ENCODE measurements around the gene FNBP1L. TPM values are rescaled to one million over a fixed set of nuclear protein-coding genes. Genes with fewer than 3 reads are reported as not detected.
A peak's percentile ranks its signal among the peaks of the same experiment; 100 is the strongest.

FNBP1L gene
- total RNA-seq, 4 donors from 2014 or later: 9.6 to 23.1 (median 15.5) TPM

DNA sequence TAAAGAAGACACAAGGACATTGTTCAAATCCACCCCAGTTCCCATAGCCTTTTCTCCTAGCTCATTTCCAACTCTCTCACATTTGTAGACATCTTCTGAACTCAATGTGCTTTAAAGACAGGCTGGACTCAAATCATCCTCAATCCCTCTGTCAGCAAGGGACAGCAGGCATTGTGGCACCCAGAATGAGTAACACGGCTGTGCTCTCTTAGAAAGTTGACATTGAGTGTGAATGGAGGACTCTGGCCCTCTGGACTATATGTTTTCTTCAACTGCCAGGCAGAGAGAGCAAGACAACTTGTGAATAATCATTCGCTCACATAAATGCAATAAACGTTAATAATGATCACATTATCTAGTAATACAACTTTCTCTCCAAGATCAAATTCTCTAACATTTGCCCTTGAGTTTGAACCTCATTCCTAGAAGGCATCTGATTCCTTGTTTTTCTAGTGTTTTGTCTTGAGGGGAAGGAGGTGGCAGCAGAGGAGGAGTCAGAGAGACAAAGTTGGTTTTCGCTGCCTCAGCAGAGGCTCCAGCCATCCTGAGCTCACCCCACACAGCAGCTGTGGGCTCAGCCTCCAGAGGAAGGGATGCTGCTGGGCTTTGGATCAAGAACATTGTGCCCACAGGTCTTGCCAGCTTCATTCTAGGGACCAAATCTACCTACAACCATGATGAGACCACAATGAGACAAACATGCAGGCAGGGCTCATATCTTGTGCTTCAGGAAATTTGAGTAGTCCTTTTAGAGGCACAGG is 148.6 kb downstream of the FNBP1L start:
- Histone ChIP-seq H3K4me1 (peaks cover 89 to 94% (median 92%) of the 10 kb centered on the region in 4 donors), H3K36me3 (peaks cover 0 to 8% (median 3%) of the 10 kb centered on the region in 4 donors), H3K27me3 (no peaks in the 10 kb centered on the region), H3K27ac (replicated peaks in 1 of 4) (peak overlapping the region; percentile 52 to 65 (median 60)), H3K9me3 (no peaks in the 10 kb centered on the region), H3K4me3 (no peak overlapping the region)
- no peak for DNase-seq (ENCODE audit: extremely low spot score)
- intact Hi-C loops (cut with DNase I): no loop called here
- 63% methylated on average over 4 of the region's 4 CpGs for WGBS
- TF ChIP-seq POLR2A (IDR thresholded peaks at IDR 0.05; ENCODE audit: low read depth) (no peak), POLR2AphosphoS5 (IDR thresholded peaks at IDR 0.05) (no peak), EP300 (IDR thresholded peaks at IDR 0.05) (no peak)
- TF ChIP-seq, protein P1, sequence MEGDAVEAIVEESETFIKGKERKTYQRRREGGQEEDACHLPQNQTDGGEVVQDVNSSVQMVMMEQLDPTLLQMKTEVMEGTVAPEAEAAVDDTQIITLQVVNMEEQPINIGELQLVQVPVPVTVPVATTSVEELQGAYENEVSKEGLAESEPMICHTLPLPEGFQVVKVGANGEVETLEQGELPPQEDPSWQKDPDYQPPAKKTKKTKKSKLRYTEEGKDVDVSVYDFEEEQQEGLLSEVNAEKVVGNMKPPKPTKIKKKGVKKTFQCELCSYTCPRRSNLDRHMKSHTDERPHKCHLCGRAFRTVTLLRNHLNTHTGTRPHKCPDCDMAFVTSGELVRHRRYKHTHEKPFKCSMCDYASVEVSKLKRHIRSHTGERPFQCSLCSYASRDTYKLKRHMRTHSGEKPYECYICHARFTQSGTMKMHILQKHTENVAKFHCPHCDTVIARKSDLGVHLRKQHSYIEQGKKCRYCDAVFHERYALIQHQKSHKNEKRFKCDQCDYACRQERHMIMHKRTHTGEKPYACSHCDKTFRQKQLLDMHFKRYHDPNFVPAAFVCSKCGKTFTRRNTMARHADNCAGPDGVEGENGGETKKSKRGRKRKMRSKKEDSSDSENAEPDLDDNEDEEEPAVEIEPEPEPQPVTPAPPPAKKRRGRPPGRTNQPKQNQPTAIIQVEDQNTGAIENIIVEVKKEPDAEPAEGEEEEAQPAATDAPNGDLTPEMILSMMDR (IDR thresholded peaks at IDR 0.05): no peak

DNA sequence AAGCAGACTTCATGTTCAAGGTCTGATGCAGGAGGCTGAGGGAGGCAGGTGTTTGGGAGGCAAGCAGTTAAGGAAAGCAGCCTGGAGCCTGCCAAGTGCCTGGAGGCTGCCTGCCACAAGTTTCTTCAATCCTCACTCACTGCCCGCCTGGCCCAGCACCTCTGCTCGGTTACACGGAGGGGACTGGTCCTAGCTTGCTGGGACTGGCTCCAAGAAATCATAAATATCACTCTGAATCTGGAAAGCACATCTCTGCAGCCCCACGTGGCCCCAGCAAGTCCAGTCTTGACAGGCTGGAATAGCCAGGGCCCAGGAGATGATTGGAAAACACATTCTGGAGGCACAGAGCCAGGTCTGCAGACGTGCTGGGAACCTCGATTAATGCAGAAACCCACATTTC is 149.8 kb downstream of the FNBP1L start:
- WGBS: 23% methylated on average over 6 of the region's 6 CpGs
- no peak for DNase-seq (ENCODE audit: extremely low spot score)
- Histone ChIP-seq H3K4me3 (no peak overlapping the region), H3K27ac (replicated peaks in 1 of 4) (peak overlapping the region in 3 of 4 donors; percentile 52 to 65 (median 60)), H3K27me3 (no peaks in the 10 kb centered on the region), H3K36me3 (no peaks in the 10 kb centered on the region), H3K4me1 (peaks cover 77 to 84% (median 80%) of the 10 kb centered on the region in 4 donors), H3K9me3 (no peaks in the 10 kb centered on the region)
- intact Hi-C loops (cut with DNase I): no loop called here
- TF ChIP-seq, protein P1 (IDR thresholded peaks at IDR 0.05): no peak
- no peak for TF ChIP-seq POLR2A (IDR thresholded peaks at IDR 0.05; ENCODE audit: low read depth)
- TF ChIP-seq POLR2AphosphoS5 (IDR thresholded peaks at IDR 0.05): peak in 1 of 2 donors; percentile 53
- no peak for TF ChIP-seq EP300 (IDR thresholded peaks at IDR 0.05)

DNA sequence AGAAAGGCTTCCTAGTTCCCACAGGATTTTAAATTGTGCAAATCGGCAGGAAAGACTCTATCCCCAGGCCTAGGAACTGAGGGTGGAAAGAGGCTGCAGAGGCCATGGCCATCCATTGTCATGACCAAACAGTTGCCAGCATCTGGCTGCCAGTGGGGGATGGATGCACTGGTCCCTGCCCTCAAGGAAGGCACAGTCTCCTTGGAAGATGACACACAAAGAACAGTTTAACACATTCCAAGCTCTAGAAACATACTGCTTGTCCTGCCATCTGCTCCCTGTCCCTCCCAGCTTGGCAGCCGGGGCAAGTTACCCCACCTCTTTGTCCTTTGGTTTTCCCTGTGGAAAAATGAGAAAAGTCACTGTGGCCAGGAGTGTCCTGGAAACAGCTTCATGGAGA is 150.5 kb downstream of the FNBP1L start:
- no peaks in the 10 kb centered on the region for H3K27me3 ChIP-seq
- H3K36me3 ChIP-seq: no peaks in the 10 kb centered on the region
- H3K9me3 ChIP-seq: no peaks in the 10 kb centered on the region
- intact Hi-C loops (cut with DNase I): no loop called here
- no peak for DNase-seq (ENCODE audit: extremely low spot score)
- 82% methylated on average over 2 of the region's 2 CpGs for WGBS
- H3K4me1 ChIP-seq: peaks cover 70 to 78% (median 74%) of the 10 kb centered on the region in 4 donors
- TF ChIP-seq POLR2A (IDR thresholded peaks at IDR 0.05; ENCODE audit: low read depth): no peak
- TF ChIP-seq, protein P1 (IDR thresholded peaks at IDR 0.05): no peak
- TF ChIP-seq EP300 (IDR thresholded peaks at IDR 0.05): no peak
- TF ChIP-seq POLR2AphosphoS5 (IDR thresholded peaks at IDR 0.05): no peak
- no peak overlapping the region for H3K4me3 ChIP-seq
- peak overlapping the region in 3 of 4 donors; percentile 52 to 65 (median 60) for H3K27ac ChIP-seq (replicated peaks in 1 of 4)

DNA sequence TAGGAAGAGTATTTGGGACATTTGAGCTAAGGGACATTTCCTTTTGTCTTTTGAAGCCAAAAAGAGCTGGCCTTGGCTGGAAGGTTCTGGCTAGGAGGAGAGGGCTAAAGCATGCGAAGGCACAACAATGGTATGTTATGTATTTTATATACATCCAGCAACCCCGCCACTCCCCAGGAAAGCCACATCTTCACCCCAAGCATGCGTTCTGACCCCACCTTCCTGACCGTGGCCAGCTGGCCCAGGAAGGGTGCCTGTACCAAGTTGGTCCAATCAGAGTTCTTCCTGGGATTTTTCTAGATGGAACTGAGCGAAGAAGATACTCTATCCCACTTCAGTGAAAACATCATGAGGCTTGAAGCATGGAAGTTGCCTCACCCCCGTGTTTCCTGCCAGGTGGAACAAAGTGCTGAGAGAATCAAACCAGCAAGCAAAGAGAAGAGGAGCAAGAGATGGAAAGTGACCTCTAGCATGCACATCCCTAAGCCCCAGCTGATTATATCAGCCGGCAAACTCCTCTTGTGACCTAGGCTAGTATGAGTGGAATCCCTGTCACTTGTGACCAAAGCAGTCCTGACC is 151.0 kb downstream of the FNBP1L start:
- no peaks in the 10 kb centered on the region for H3K27me3 ChIP-seq
- TF ChIP-seq POLR2A (IDR thresholded peaks at IDR 0.05; ENCODE audit: low read depth) (no peak), POLR2AphosphoS5 (IDR thresholded peaks at IDR 0.05) (no peak), EP300 (IDR thresholded peaks at IDR 0.05) (no peak)
- TF ChIP-seq, protein P1 (IDR thresholded peaks at IDR 0.05): no peak
- H3K4me1 ChIP-seq: peaks cover 65 to 72% (median 69%) of the 10 kb centered on the region in 4 donors
- H3K27ac ChIP-seq (replicated peaks in 1 of 4): peak overlapping the region in 2 of 4 donors; percentile 52 to 65
- 95% methylated on average over 6 of the region's 7 CpGs for WGBS
- DNase-seq (ENCODE audit: extremely low spot score): no peak
- H3K4me3 ChIP-seq: no peak overlapping the region
- no peaks in the 10 kb centered on the region for H3K36me3 ChIP-seq
- no peaks in the 10 kb centered on the region for H3K9me3 ChIP-seq
- intact Hi-C loops (cut with DNase I): no loop called here
